Neural cell (in vitro differentiated cells): ENCODE results near the gene PDIA3.
"Not testable (repeated sequence)": the region's sequence is repeated elsewhere in the genome, so short reads cannot be mapped to it uniquely, and the experiment has no call there.

Source experiments
- POLR2AphosphoS5 ChIP-seq: IDR thresholded peaks from 2 replicates; pipeline ENCODE4 v1.6.1; 2012
- RAD21 ChIP-seq: fragments of 450-650 bp; conservative IDR thresholded peaks from 2 replicates; pipeline ENCODE4 v1.6.1; 2014; ENCODE audit warnings: antibody characterized with exemption, mild to moderate bottlenecking, moderate library complexity
- TAF1 ChIP-seq: IDR thresholded peaks from 2 replicates; pipeline ENCODE4 v1.6.1; 2012; ENCODE audit warnings: low read depth
- TF ChIP-seq, protein P1 (sequence below): fragments of 450-650 bp; IDR thresholded peaks from 2 replicates; pipeline ENCODE4 v1.5.1; 2014; ENCODE audit warnings: antibody characterized with exemption, mild to moderate bottlenecking, moderate library complexity; ENCODE audit not compliant: poor library complexity, severe bottlenecking

GRCh38 chr15:43728053-43728725, 18.0 kb upstream of the PDIA3 start:
- not testable (repeated sequence) for TF ChIP-seq POLR2AphosphoS5, RAD21, TAF1
- TF ChIP-seq, protein P1, sequence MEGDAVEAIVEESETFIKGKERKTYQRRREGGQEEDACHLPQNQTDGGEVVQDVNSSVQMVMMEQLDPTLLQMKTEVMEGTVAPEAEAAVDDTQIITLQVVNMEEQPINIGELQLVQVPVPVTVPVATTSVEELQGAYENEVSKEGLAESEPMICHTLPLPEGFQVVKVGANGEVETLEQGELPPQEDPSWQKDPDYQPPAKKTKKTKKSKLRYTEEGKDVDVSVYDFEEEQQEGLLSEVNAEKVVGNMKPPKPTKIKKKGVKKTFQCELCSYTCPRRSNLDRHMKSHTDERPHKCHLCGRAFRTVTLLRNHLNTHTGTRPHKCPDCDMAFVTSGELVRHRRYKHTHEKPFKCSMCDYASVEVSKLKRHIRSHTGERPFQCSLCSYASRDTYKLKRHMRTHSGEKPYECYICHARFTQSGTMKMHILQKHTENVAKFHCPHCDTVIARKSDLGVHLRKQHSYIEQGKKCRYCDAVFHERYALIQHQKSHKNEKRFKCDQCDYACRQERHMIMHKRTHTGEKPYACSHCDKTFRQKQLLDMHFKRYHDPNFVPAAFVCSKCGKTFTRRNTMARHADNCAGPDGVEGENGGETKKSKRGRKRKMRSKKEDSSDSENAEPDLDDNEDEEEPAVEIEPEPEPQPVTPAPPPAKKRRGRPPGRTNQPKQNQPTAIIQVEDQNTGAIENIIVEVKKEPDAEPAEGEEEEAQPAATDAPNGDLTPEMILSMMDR, result not testable (repeated sequence)
